Measurements from ENCODE around the gene RNF207.
"Not testable (repeated sequence)": the region's sequence is repeated elsewhere in the genome, so short reads cannot be mapped to it uniquely, and the experiment has no call there.

The RNF207 gene

GRCh38 chr1:6206520-6206855 lies 569 bp downstream of the RNF207 start:
- DNase-seq: no peak

DNA sequence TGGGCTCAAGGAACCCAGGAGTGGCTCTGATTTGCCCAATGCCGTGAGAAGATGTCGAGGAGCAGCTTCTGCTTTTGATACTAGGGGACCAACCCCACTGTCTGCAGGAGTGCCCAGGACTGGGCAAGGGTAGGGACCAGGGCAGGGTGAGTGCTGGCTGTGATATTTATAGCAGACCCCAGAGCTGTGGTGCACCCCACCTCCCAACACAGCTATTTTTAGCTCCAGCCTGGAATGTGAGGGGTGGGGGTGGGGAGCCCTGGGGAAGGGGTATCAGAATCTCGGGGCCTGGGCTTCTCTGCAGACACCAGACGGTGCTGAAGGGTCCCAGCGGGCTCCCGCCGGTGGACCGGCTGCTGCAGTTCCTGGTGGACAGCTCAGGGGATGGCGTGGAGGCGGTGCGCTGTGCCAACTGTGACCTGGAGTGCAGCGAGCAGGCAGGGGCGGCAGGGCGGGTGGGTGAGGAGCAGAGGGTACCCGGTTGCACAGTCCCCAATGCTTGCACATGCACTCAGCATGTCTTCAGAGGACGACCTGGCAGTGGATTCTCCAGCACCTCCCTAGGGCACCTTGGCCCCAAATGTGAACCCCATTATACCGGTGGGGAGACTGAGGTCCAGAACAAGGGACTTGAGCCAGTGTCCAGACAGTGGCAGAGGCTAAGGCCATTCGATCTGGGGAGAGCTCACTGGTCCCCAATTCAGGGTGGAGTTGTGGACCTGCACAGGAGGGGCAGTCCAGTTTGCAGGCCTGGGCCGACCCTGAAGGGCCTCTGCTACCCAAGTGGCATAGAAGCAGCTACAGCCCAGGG lies 1.4 kb downstream of the RNF207 start:
- no peak for DNase-seq

DNA sequence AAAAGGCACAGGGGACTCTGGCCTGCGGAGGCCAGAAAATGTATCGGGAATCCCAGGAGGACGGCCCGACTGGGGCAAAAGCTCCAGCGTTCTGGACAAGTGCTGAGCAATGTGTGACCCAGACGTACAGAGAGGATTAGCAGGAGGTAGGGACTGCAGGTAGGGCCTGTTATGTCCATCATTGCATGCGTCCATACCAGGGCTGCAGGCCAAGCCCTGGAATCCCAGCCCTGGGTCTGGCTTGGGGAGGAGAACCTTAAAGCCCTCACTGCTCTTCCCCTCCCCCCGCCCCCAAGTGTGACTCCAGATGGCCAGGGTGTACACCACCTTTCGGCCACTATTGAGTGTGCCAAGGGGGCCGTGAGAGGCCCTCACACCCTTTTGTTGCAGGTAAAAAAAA lies 2.0 kb downstream of the RNF207 start:
- no peak for DNase-seq

GRCh38 chr1:6208723-6209660 lies 3.1 kb downstream of the RNF207 start:
- DNase-seq: no peak

- DNase-seq: no peak
Measured at GRCh38 chr1:6209661-6210580, 4.0 kb downstream of the RNF207 start.

- DNase-seq: no peak
Measured at GRCh38 chr1:6210591-6211355, 4.9 kb downstream of the RNF207 start.

DNA sequence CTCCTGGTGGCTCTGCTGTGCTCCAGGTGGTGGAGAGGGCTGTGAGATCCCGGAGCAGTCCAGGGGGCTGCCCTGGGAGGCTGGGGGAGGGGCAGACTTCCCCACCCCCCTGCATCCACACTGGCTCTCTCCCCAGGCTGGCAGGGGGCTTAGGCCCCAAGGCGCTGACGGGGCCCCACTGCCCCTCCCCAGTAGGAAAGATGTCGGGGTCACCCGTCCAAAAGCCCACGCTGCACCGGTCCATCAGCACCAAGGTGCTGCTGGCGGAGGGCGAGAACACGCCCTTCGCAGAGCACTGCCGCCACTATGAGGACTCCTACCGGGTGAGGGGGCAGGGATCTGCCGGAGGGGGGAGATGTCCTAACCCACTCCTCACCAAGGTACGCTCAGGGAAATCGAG lies 5.8 kb downstream of the RNF207 start:
- no peak for DNase-seq

GRCh38 chr1:6212193-6212959 lies 6.5 kb downstream of the RNF207 start:
- no peak for DNase-seq

DNA sequence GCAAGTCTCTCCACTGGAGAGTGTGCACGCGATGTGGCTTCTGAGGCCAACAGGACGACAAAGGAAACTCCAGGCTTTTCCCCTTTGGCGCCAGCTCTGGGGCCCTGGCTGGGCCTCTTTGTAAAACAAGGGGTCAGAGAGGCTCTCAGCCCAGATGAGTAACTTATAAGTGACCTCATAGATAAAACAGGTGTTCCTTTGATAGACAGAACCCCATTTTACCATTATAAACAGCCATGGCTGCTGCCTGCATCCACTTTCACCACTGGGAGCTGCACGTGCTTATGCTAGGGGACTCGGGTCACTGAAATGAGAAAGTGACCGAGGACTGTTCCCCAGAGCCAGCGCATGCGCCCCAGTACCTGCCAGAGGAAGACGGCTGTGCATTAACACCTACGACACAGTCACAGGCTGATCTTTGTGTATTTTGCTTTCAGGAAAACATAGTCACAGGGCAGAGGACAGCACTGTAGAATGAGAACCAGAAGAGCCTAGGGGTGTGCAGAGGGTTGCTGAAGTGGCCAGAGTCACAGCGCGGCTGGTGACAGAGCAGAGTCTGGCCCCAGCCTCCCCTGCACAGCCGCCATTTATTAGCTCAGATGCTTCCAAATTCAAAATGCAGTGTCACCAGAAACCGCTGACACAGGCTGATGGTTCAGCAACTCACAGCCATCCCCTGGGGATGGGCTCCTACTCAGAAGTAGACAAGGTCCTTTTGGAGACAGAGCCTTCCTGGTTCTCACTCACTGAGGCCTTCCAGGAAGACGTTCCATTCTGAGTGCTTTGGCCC lies 12.7 kb downstream of the RNF207 start:
- no peak for DNase-seq

- not testable (repeated sequence) for DNase-seq
Measured at GRCh38 chr1:6219641-6220040, 13.7 kb downstream of the RNF207 start.

GRCh38 chr1:6220236-6220635 lies 14.3 kb downstream of the RNF207 start:
- DNase-seq: no peak

GRCh38 chr1:6221210-6221784 lies 15.4 kb downstream of the RNF207 start:
- DNase-seq: no peak

- DNase-seq: no peak
Measured at GRCh38 chr1:6222636-6223035, 16.7 kb downstream of the RNF207 start.

- DNase-seq: no peak
Measured at GRCh38 chr1:6223617-6224016, 17.7 kb downstream of the RNF207 start.

DNA sequence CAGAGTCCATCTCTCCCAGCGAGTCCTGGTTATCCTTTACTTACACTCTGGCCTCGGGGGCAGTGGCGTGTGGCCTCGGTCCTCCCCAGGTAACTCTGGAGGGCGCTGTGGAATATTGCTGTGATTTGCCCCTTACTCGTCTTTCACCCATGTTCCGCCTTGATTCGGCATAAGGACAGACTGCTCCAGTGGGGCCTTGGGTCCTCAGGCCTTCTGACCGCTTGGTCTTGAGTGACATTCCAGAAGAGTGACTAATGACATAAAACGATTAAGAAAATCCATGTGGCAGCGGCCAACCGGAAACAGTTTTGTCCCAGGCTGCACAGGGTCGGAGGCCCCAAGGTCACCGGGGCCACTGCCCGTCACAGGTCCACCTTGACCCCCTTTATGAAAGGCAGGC lies 18.8 kb downstream of the RNF207 start:
- no peak for DNase-seq

DNA sequence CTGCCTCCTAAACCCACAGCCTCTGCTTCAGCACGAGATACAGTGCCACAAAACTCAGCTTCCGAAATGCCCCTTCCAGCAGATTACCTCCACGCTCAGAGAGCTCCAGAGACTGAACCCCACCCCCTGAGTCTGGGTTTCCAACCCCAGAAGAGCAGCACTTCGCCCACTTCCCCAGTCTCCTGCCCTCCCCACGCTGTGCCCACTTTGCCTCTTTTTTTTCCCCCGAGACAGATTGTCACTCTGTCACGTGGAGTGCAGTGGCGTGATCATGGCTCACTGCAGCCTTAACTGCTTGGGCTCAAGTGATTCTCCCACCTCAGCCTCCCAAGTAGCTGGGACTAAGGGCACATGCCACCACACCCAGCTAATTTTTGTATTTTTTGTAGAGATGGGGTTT lies 19.7 kb downstream of the RNF207 start:
- DNase-seq: no peak

- DNase-seq: no peak
Measured at GRCh38 chr1:6233376-6233775, 27.5 kb downstream of the RNF207 start.

- DNase-seq: no peak
Measured at GRCh38 chr1:6234502-6235295, 28.8 kb downstream of the RNF207 start.

DNA sequence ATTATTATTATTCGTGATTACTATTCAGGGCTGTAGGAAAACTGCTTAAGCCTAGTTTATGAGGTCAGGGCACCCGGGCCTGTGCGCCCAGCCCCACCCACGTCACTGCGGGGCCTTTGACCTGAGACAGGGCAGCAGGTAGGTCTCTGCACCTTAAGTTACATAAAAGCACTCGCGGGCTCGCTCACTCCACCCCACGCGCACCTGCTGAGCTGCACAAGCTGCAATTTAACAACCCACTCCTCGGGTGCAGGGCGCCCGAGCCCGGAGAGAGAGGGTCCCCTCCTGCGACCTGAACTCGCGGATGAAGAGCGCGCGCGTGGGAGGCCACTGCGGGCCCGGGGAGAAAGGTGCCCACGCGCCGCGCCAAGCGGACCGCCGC lies 29.4 kb downstream of the RNF207 start:
- no peak for DNase-seq

All from NCI-H2029 treated with DMSO at 0.1 percent for 48 hours (cell line).